Measurements from ENCODE around the gene ATM.

GRCh38 chr11:108228251-108228650 lies 5.4 kb downstream of the ATM start:
- TF ChIP-seq CTCF (conservative IDR thresholded peaks at IDR 0.05; ENCODE audit: low read length) (no peak), EZH2phosphoT487 (IDR thresholded peaks at IDR 0.05; ENCODE audit: borderline replicate concordance) (no peak)

All from Loucy (cell line).